Measurements from ENCODE around the gene GYS1. TPM values are rescaled to one million over a fixed set of nuclear protein-coding genes. Genes with fewer than 3 reads are reported as not detected.
"Not testable (repeated sequence)": the region's sequence is repeated elsewhere in the genome, so short reads cannot be mapped to it uniquely, and the experiment has no call there.

The GYS1 gene
- total and polyA plus RNA-seq, 2 donors (not counting 1 experiment from before 2014, with no cell fraction given), result 31.2 to 42.8 TPM

DNA sequence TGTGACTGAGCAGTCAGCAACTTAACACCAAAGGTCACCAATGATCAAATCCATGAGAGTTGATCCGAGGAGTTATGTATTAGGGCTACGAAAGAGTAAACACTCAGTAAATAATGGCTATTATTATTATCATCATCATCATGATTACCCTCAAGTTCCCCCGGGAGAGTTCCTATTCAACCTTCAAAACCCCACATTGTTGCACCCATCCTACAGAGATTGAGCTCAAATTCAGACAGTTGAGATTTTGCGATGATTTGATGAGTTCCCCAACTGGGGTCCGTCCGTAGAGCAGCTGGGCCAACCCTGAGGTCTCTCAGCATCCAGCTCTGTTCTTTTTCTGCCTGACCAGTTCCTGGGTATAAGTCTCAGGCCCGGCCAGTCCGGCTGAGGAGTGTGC is 45.0 kb upstream of the GYS1 start:
- not testable (repeated sequence) for H3K4me3 ChIP-seq (replicated peaks in 1 of 4; ENCODE audit: control extremely low read depth in 1 of 4, insufficient read depth in 1 of 4, low read depth in 3 of 4, low read length in 4 of 4); H4K20me1 ChIP-seq (ENCODE audit: control insufficient read depth, extremely low read depth, insufficient read depth, low read length); H3K79me2 ChIP-seq (ENCODE audit: control insufficient read depth, insufficient read depth, low read length); H3K9me3 ChIP-seq (ENCODE audit: control insufficient read depth, insufficient read depth, low read depth, low read length); H3K4me2 ChIP-seq (ENCODE audit: extremely low read depth, insufficient read depth, low read length); H2AFZ ChIP-seq (ENCODE audit: low read length); H3K27ac ChIP-seq (ENCODE audit: insufficient read depth, low read length); H3K9ac ChIP-seq (ENCODE audit: insufficient read depth, low read length); DNase-seq (ENCODE audit: low read depth in 2 of 2); H3K36me3 ChIP-seq (ENCODE audit: control insufficient read depth, insufficient read depth, low read length); H3K27me3 ChIP-seq (ENCODE audit: control insufficient read depth, insufficient read depth, low read length); H3K4me1 ChIP-seq (ENCODE audit: control insufficient read depth, extremely low read depth, insufficient read depth, low read length)

DNA sequence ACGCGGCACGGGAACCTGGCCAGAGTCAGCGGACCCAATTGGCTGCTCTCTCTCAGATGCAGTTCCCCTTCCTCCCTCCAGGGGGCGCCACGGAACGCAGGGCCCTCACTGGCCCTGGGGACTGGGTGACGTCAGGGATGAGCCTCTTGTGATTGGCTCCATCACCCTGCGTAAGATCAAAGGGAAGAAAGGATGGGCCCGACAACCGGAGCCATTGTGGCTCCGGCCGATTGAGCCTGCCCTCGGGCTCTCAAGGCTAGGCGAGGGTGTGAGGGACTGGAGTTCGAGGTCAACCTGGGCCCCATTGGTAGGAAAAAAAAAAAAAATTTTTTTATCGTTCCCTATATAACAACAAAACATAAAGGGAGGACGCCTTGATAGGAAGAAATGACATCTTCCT is 43.7 kb upstream of the GYS1 start, which contains the start of gene CGB1:
Gene CGB1 (minus strand): TSS at position 81 of the 400 bp plus-strand sequence. CDS start 184 bp downstream, outside the sequence.
- H3K9me3 ChIP-seq (ENCODE audit: control insufficient read depth, insufficient read depth, low read depth, low read length); DNase-seq (ENCODE audit: low read depth in 2 of 2); H3K36me3 ChIP-seq (ENCODE audit: control insufficient read depth, insufficient read depth, low read length); H3K4me3 ChIP-seq (replicated peaks in 1 of 4; ENCODE audit: control extremely low read depth in 1 of 4, insufficient read depth in 1 of 4, low read depth in 3 of 4, low read length in 4 of 4); H2AFZ ChIP-seq (ENCODE audit: low read length); H3K27ac ChIP-seq (ENCODE audit: insufficient read depth, low read length); H3K9ac ChIP-seq (ENCODE audit: insufficient read depth, low read length); H3K4me2 ChIP-seq (ENCODE audit: extremely low read depth, insufficient read depth, low read length); H3K27me3 ChIP-seq (ENCODE audit: control insufficient read depth, insufficient read depth, low read length); H4K20me1 ChIP-seq (ENCODE audit: control insufficient read depth, extremely low read depth, insufficient read depth, low read length); H3K4me1 ChIP-seq (ENCODE audit: control insufficient read depth, extremely low read depth, insufficient read depth, low read length); H3K79me2 ChIP-seq (ENCODE audit: control insufficient read depth, insufficient read depth, low read length): not testable (repeated sequence)
- TF ChIP-seq, protein P1, sequence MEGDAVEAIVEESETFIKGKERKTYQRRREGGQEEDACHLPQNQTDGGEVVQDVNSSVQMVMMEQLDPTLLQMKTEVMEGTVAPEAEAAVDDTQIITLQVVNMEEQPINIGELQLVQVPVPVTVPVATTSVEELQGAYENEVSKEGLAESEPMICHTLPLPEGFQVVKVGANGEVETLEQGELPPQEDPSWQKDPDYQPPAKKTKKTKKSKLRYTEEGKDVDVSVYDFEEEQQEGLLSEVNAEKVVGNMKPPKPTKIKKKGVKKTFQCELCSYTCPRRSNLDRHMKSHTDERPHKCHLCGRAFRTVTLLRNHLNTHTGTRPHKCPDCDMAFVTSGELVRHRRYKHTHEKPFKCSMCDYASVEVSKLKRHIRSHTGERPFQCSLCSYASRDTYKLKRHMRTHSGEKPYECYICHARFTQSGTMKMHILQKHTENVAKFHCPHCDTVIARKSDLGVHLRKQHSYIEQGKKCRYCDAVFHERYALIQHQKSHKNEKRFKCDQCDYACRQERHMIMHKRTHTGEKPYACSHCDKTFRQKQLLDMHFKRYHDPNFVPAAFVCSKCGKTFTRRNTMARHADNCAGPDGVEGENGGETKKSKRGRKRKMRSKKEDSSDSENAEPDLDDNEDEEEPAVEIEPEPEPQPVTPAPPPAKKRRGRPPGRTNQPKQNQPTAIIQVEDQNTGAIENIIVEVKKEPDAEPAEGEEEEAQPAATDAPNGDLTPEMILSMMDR (conservative IDR thresholded peaks at IDR 0.05 in 1 of 2, IDR thresholded peaks at IDR 0.05 in 1 of 2; ENCODE audit: low read depth in 1 of 2, low read length in 2 of 2), result peak; percentile 15 to 39

DNA sequence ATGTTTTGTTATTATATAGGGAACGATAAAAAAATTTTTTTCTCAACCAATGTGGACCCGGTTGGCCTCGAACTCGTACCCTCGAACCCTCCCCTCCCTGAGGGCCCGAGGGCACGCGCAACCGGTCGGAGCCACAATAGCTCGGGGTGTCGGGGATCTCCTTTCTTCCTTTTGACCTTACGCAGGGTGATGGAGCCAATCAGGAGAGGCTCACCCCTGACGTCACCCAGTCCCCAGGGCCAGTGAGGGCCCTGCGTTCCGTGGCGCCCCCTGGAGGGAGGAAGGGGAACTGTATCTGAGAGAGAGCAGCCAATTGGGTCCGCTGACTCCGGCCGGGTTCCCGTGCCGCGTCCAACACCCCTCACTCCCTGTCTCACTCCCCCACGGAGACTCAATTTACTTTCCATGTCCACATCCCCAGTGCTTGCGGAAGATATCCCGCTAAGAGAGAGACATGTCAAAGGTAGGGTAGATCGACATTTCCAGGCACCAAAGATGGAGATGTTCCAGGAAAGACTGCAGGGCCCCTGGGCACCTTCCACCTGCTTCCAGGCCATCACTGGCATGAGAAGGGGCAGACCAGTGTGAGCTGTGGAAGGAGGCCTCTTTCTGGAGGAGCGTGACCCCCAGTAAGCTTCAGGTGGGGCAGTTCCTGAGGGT is 38.7 kb upstream of the GYS1 start, which contains the start of gene CGB2:
Gene CGB2 (plus strand): TSS at position 249 of the 660 bp plus-strand sequence. CDS start 206 bp downstream, at position 455.
- H4K20me1 ChIP-seq (ENCODE audit: control insufficient read depth, extremely low read depth, insufficient read depth, low read length); DNase-seq (ENCODE audit: low read depth in 2 of 2); H3K9ac ChIP-seq (ENCODE audit: insufficient read depth, low read length): not testable (repeated sequence)

DNA sequence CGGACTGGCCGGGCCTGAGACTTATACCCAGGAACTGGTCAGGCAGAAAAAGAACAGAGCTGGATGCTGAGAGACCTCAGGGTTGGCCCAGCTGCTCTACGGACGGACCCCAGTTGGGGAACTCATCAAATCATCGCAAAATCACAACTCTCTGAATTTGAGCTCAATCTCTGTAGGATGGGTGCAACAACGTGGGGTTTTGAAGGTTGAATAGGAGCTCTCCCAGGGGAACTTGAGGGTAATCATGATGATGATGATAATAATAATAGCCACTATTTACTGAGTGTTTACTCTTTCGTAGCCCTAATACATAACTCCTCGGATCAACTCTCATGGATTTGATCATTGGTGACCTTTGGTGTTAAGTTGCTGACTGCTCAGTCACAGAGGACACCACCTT is 37.2 kb upstream of the GYS1 start:
- not testable (repeated sequence) for H3K9ac ChIP-seq (ENCODE audit: insufficient read depth, low read length); H2AFZ ChIP-seq (ENCODE audit: low read length); H3K27me3 ChIP-seq (ENCODE audit: control insufficient read depth, insufficient read depth, low read length); H3K79me2 ChIP-seq (ENCODE audit: control insufficient read depth, insufficient read depth, low read length); H3K4me3 ChIP-seq (replicated peaks in 1 of 4; ENCODE audit: control extremely low read depth in 1 of 4, insufficient read depth in 1 of 4, low read depth in 3 of 4, low read length in 4 of 4); H3K9me3 ChIP-seq (ENCODE audit: control insufficient read depth, insufficient read depth, low read depth, low read length); H3K27ac ChIP-seq (ENCODE audit: insufficient read depth, low read length); H3K4me1 ChIP-seq (ENCODE audit: control insufficient read depth, extremely low read depth, insufficient read depth, low read length); H4K20me1 ChIP-seq (ENCODE audit: control insufficient read depth, extremely low read depth, insufficient read depth, low read length); H3K4me2 ChIP-seq (ENCODE audit: extremely low read depth, insufficient read depth, low read length); H3K36me3 ChIP-seq (ENCODE audit: control insufficient read depth, insufficient read depth, low read length); DNase-seq (ENCODE audit: low read depth in 2 of 2)

More for the DNA sequence above, 38.7 kb upstream of the GYS1 start, which contains the start of gene CGB2:
- TF ChIP-seq, protein P1 (conservative IDR thresholded peaks at IDR 0.05 in 1 of 2, IDR thresholded peaks at IDR 0.05 in 1 of 2; ENCODE audit: low read depth in 1 of 2, low read length in 2 of 2), result peak in 1 of 2 donors; percentile 23
- not testable (repeated sequence) for H3K27ac ChIP-seq (ENCODE audit: insufficient read depth, low read length); H3K4me2 ChIP-seq (ENCODE audit: extremely low read depth, insufficient read depth, low read length); H3K4me1 ChIP-seq (ENCODE audit: control insufficient read depth, extremely low read depth, insufficient read depth, low read length); H3K27me3 ChIP-seq (ENCODE audit: control insufficient read depth, insufficient read depth, low read length); H3K36me3 ChIP-seq (ENCODE audit: control insufficient read depth, insufficient read depth, low read length); H3K4me3 ChIP-seq (replicated peaks in 1 of 4; ENCODE audit: control extremely low read depth in 1 of 4, insufficient read depth in 1 of 4, low read depth in 3 of 4, low read length in 4 of 4); H2AFZ ChIP-seq (ENCODE audit: low read length); H3K9me3 ChIP-seq (ENCODE audit: control insufficient read depth, insufficient read depth, low read depth, low read length); H3K79me2 ChIP-seq (ENCODE audit: control insufficient read depth, insufficient read depth, low read length)

DNA sequence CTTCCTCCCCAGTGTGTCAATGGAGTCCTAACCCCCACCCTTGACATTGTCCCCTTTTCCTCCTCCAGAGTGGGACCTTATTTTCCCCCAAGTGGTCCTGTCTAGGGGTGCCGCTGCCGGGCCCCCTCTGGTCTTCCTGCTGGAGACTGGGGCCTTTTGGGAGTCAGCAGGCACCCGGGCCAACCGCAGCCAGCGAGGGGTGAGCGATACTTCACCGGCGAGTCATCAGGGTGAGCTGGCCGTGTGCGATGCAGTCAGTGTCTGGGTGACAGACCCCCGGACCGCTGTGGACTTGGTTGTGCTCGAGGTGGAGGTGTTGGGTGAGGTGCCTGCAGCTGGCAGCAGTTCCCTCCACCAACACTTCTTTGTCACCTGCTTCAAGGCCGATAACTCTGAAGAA is 36.6 kb upstream of the GYS1 start:
- H3K9ac ChIP-seq (ENCODE audit: insufficient read depth, low read length); H3K4me1 ChIP-seq (ENCODE audit: control insufficient read depth, extremely low read depth, insufficient read depth, low read length); H4K20me1 ChIP-seq (ENCODE audit: control insufficient read depth, extremely low read depth, insufficient read depth, low read length); H3K36me3 ChIP-seq (ENCODE audit: control insufficient read depth, insufficient read depth, low read length); H3K27me3 ChIP-seq (ENCODE audit: control insufficient read depth, insufficient read depth, low read length); H2AFZ ChIP-seq (ENCODE audit: low read length); H3K9me3 ChIP-seq (ENCODE audit: control insufficient read depth, insufficient read depth, low read depth, low read length); H3K4me3 ChIP-seq (replicated peaks in 1 of 4; ENCODE audit: control extremely low read depth in 1 of 4, insufficient read depth in 1 of 4, low read depth in 3 of 4, low read length in 4 of 4); H3K4me2 ChIP-seq (ENCODE audit: extremely low read depth, insufficient read depth, low read length); H3K27ac ChIP-seq (ENCODE audit: insufficient read depth, low read length); H3K79me2 ChIP-seq (ENCODE audit: control insufficient read depth, insufficient read depth, low read length): not testable (repeated sequence)
- peak in 1 of 2 donors; percentile 66 for DNase-seq (ENCODE audit: low read depth in 2 of 2)

All from fibroblast of lung (primary cell).